Ovary (tissue), 9 donors: ENCODE results near the gene YARS1. TPM values are rescaled to one million over a fixed set of nuclear protein-coding genes. Genes with fewer than 3 reads are reported as not detected.

Experiments used
- DNase-seq, 5 donors: peaks; one replicate each; pipeline ENCODE4 v3.0.0-alpha.2; 2019 to 2020
- H3K27ac ChIP-seq, 2 donors: fragments of 200-600 bp; one replicate each; pipeline versions ENCODE4 v1.5.1 to v1.8.0; 2019 to 2022
- H3K27me3 ChIP-seq: fragments of 200-600 bp; one replicate; pipeline ENCODE4 v1.8.0; 2022
- H3K36me3 ChIP-seq: fragments of 200-600 bp; sonication (generic); one replicate; pipeline ENCODE4 v1.5.1; 2019
- H3K4me1 ChIP-seq: one replicate; pipeline ENCODE4 v1.8.1; 2013; ENCODE audit warnings: mild to moderate bottlenecking, moderate library complexity; ENCODE audit not compliant: insufficient read depth
- H3K4me3 ChIP-seq: fragments of 200-600 bp; sonication (generic); one replicate; pipeline ENCODE4 v1.5.1; 2017
- H3K9me3 ChIP-seq, 2 donors: fragments of 200-600 bp in 1 of 2; sonication (generic) in 1 of 2; one replicate each; pipeline versions ENCODE4 v1.5.1 to v1.8.1; 2013 to 2019; ENCODE audit warnings: mild to moderate bottlenecking in 1 of 2, moderate library complexity in 1 of 2
- EP300 ChIP-seq: sonication (generic); formaldehyde crosslinking; IDR thresholded peaks from one replicate; pipeline ENCODE4 v1.6.1; 2017; ENCODE audit warnings: antibody characterized with exemption
- POLR2A ChIP-seq: fragments of 450-650 bp; IDR thresholded peaks from one replicate; pipeline ENCODE4 v1.6.1; 2017; ENCODE audit warnings: antibody characterized with exemption, mild to moderate bottlenecking, moderate library complexity
- WGBS, 3 donors: extraction: QIAGEN DNeasy Blood & Tissue Kit in 1 of 3; methylation state at CpG; one replicate each; pipeline versions ENCODE4 v1.1.5 to v1.1.7; 2013 to 2017; 5-methylcytosine and 5-hydroxymethylcytosine counted together
- intact Hi-C, 4 donors: fragments of 100-400 bp; cut with DNase I; formaldehyde crosslinking; loops; one replicate each; pipeline versions ENCODE4 v1.11.0 to v1.15.1; 2022 to 2023
- polyA plus RNA-seq, 2 donors: library from polyadenylated mRNA; stranded (reverse); fragments of 200-250 nt in 1 of 2; fragments of 350-450 nt in 1 of 2; fragmentation: Illumina TruSeq in 1 of 2; extraction: RNeasy Lipid Tissue Mini Kit (QIAGEN cat#74804) in 1 of 2; gene quantifications; one replicate each; pipeline ENCODE4 v1.2.3, GENCODE V29; 2013 to 2014
- total RNA-seq, 7 donors: library from RNA; depleted of rRNA in 2 of 7; stranded (reverse); fragments of >200 nt in 2 of 7; fragmentation: NEBNext Ultra II Directional in 3 of 7; extraction: Animal tissue kit (Norgen Biotek cat#: 25700) in 3 of 7; gene quantifications; one replicate each; pipeline versions ENCODE4 v1.1.0 to v1.2.4, GENCODE V29; 2016 to 2023
- TF ChIP-seq, protein P1 (sequence below), 3 donors: fragments of 450-650 bp in 2 of 3; fragments of 200-600 bp in 1 of 3; IDR thresholded peaks; one replicate each; pipeline versions ENCODE4 v1.5.1 to v1.8.0; 2016 to 2022; ENCODE audit warnings: antibody characterized with exemption in 3 of 3, mild to moderate bottlenecking in 1 of 3
- donor health status: DM: no; HTN: no; CAD: no; lungs with moderate emphysema.
- donor health status: DM: no; HTN: no; CAD: no.
- donor health status: Bipolar disorder and iron deficiency.
- donor health status: DM: yes; HTN: yes; CAD: no.
- donor health status: DM: no; HTN: no; CAD: no.
- donor health status: DM: yes; HTN: yes; CAD: no.

Gene YARS1
- total and polyA plus RNA-seq, 9 donors: 19.8 to 272 (median 46.2) TPM

GRCh38 chr1:32754317-32755097, 62.7 kb downstream of the YARS1 start:
- Histone ChIP-seq H3K9me3 (no peaks in the 10 kb centered on the region), H3K4me3 (peak overlapping the region; percentile 47), H3K27me3 (no peaks in the 10 kb centered on the region), H3K36me3 (no peaks in the 10 kb centered on the region), H3K27ac (peak overlapping the region; percentile 54 to 73), H3K4me1 (peaks cover 7% of the 10 kb centered on the region)
- 1% methylated on average over 47 of the region's 47 CpGs for WGBS, 3 donors
- peak in 4 of 5 donors; percentile 46 to 66 (median 60) for DNase-seq
- TF ChIP-seq, protein P1, sequence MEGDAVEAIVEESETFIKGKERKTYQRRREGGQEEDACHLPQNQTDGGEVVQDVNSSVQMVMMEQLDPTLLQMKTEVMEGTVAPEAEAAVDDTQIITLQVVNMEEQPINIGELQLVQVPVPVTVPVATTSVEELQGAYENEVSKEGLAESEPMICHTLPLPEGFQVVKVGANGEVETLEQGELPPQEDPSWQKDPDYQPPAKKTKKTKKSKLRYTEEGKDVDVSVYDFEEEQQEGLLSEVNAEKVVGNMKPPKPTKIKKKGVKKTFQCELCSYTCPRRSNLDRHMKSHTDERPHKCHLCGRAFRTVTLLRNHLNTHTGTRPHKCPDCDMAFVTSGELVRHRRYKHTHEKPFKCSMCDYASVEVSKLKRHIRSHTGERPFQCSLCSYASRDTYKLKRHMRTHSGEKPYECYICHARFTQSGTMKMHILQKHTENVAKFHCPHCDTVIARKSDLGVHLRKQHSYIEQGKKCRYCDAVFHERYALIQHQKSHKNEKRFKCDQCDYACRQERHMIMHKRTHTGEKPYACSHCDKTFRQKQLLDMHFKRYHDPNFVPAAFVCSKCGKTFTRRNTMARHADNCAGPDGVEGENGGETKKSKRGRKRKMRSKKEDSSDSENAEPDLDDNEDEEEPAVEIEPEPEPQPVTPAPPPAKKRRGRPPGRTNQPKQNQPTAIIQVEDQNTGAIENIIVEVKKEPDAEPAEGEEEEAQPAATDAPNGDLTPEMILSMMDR (IDR thresholded peaks at IDR 0.05): no peak
- peak; percentile 1 for TF ChIP-seq POLR2A
- no peak for TF ChIP-seq EP300
- intact Hi-C loops: no loop called here

DNA sequence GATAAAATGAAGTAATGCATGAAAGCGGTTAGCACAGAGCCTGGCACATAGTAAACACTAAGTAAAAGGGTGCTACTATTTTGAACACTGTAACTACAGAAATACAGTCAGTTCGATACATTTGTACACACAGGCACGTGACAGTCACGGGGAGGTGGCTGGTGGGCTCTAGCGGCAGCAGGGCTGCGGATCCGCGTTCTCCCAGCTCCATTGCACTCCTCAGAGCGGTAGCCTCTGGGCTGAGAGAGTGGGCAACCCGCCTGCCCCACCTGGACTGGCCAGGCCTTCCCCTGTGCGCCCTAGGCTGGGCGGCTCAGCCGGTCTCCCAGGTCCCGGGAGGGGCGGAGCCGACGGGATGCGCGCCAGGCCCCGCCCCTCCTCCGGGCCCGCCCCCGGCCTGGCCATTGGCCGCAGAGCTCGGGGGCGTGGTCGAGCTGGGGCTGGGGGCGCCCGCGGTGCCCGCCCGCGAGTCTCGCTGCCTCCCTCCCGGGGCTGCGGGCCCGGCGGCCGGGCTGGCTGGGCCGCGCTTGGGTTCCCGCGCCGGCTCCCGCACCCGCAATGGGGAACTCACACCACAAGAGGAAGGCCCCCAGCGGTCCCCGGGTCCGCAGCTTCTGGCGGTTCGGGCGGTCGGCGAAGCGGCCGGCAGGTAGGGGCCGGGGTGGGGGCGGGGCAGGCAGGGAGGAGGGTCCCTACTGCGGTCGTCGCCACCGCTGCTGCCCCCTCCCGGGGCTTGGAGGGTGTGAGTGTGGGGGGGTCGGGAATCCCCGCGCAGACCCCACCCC, 63.4 kb downstream of the YARS1 start:
- peak; percentile 81 to 88 (median 88) for DNase-seq
- WGBS, 3 donors: 1 to 5% (median 1%) methylated on average over 17 to 66 of the region's 66 CpGs
- Histone ChIP-seq H3K4me3 (peak overlapping the region; percentile 47), H3K4me1 (no peaks in the 10 kb centered on the region), H3K27ac (peak overlapping the region; percentile 54 to 73), H3K27me3 (no peaks in the 10 kb centered on the region), H3K36me3 (no peaks in the 10 kb centered on the region), H3K9me3 (no peaks in the 10 kb centered on the region)
- TF ChIP-seq, protein P1 (IDR thresholded peaks at IDR 0.05): no peak
- no peak for TF ChIP-seq EP300
- TF ChIP-seq POLR2A: peak; percentile 31
- intact Hi-C loops: no loop called here

DNA sequence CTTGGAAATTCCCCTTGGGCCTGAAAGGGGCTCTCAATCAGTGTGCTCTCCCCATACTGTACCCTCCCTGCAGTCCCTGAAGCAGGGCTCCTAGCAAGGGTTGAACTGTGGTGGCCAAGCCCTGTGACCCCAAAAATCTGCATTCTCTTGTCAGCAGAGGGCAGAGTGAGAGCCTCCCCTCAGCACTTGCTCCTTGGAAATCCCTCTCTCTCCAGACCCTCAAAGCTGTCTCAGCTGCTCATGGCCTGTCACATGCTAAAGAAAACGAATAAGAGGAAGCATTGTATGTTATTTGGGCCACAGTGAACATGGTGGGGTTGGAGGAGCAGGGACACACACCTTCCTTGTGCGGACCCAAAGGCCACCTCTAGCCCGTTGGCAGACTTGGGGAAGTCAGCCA, 67.4 kb downstream of the YARS1 start:
- no peak for TF ChIP-seq EP300
- TF ChIP-seq, protein P1 (IDR thresholded peaks at IDR 0.05): no peak
- TF ChIP-seq POLR2A: no peak
- no peaks in the 10 kb centered on the region for H3K36me3 ChIP-seq
- intact Hi-C loops: no loop called here
- no peak for DNase-seq
- 62 to 73% (median 71%) methylated on average over 3 of the region's 3 CpGs for WGBS, 3 donors
- no peak overlapping the region for H3K27ac ChIP-seq
- H3K27me3 ChIP-seq: no peaks in the 10 kb centered on the region
- H3K4me1 ChIP-seq: no peaks in the 10 kb centered on the region
- no peak overlapping the region for H3K4me3 ChIP-seq
- no peaks in the 10 kb centered on the region for H3K9me3 ChIP-seq

DNA sequence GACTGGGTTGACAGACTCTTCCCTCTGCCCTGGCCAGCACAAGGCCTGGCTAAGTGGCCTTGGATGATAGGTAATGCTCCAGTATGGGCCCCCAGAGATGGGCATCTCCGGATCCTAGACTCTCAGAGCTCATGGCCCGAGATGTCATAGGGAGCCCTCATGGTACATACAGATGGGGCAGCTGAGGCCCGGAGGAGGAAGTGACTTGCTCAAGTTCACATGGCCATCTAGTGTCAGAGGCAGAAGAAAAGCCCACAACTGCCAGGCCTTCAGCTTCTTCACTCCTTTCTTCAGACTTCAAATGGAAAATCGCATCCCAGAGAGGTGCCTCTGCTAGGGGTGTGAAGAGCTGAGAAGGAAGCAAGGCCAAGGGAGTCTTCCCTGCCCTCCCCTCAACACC, 67.8 kb downstream of the YARS1 start:
- no peak overlapping the region for H3K4me3 ChIP-seq
- DNase-seq: no peak
- no peak for TF ChIP-seq POLR2A
- no peak for TF ChIP-seq EP300
- intact Hi-C loops: no loop called here
- H3K36me3 ChIP-seq: no peaks in the 10 kb centered on the region
- no peaks in the 10 kb centered on the region for H3K27me3 ChIP-seq
- no peak overlapping the region for H3K27ac ChIP-seq
- no peaks in the 10 kb centered on the region for H3K4me1 ChIP-seq
- WGBS, 3 donors: 86 to 93% (median 89%) methylated on average over 4 of the region's 4 CpGs
- no peaks in the 10 kb centered on the region for H3K9me3 ChIP-seq
